PC-9 (cell line): ENCODE results near the gene SGPL1.

ENCODE experiments used
- EZH2 ChIP-seq: fragments of 200-600 bp; sonication (generic); IDR thresholded peaks from 2 replicates; pipeline ENCODE4 v1.8.0; 2017; ENCODE audit warnings: antibody characterized with exemption, low read depth
- TF ChIP-seq, protein P1 (sequence below): fragments of 200-600 bp; sonication (generic); conservative IDR thresholded peaks from 2 replicates; pipeline ENCODE4 v1.6.1; 2017; ENCODE audit warnings: mixed run types, antibody characterized with exemption, mild to moderate bottlenecking, moderate library complexity

DNA sequence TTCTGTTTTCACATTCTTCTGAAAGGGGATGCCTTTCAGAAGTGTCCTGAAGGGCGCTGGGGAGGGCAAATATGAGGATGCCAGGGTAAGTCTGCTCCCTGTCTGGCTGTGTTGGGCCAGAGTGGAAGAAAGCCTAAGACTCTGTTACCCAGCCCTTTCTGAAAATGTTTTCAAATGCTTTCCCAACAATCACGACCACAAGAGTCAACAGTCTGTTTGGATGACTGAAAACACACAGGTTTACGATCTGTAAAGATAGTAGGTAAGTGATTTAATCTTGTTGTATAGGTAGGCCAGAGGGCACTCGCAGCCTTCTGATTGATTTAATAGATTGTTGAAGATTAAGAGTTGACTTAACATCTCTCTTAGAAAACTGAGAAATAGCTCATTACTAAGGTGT is 13.2 kb downstream of the SGPL1 start:
- TF ChIP-seq, protein P1, sequence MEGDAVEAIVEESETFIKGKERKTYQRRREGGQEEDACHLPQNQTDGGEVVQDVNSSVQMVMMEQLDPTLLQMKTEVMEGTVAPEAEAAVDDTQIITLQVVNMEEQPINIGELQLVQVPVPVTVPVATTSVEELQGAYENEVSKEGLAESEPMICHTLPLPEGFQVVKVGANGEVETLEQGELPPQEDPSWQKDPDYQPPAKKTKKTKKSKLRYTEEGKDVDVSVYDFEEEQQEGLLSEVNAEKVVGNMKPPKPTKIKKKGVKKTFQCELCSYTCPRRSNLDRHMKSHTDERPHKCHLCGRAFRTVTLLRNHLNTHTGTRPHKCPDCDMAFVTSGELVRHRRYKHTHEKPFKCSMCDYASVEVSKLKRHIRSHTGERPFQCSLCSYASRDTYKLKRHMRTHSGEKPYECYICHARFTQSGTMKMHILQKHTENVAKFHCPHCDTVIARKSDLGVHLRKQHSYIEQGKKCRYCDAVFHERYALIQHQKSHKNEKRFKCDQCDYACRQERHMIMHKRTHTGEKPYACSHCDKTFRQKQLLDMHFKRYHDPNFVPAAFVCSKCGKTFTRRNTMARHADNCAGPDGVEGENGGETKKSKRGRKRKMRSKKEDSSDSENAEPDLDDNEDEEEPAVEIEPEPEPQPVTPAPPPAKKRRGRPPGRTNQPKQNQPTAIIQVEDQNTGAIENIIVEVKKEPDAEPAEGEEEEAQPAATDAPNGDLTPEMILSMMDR = no peak
- no peak for TF ChIP-seq EZH2
